HEK293 (cell line): ENCODE measurements around the gene ARPC1A.

Experiments
- CTCF ChIA-PET: fragments of 350-600 bp; formaldehyde crosslinking; extraction: SDS; loops from one replicate; lab custom pipeline; 2021; ENCODE audit warnings: antibody characterized with exemption; lab: Yijun Ruan, JAX
- POLR2A ChIA-PET: fragments of 300-600 bp; formaldehyde crosslinking; extraction: SDS; loops from one replicate; lab custom pipeline; 2020; ENCODE audit warnings: antibody characterized with exemption, inconsistent platforms; lab: Yijun Ruan, JAX
- H3K27ac ChIP-seq: fragments of 200-500 bp; sonication (Bioruptor generic); 2 replicates; pipeline ENCODE4 v1.5.1; 2014; ENCODE audit warnings: low read depth, low read length, control low read depth, inconsistent platforms; ENCODE audit errors: extremely low read depth
- H3K36me3 ChIP-seq, 2 experiments: fragments of 200-500 bp in 1 of 2; sonication (Bioruptor generic) in 1 of 2; 1 replicate in 1 of 2; 2 replicates in 1 of 2; pipeline ENCODE4 v1.5.1; 2014 to 2017; ENCODE audit warnings: inconsistent platforms in 2 of 2, low read length in 2 of 2; ENCODE audit not compliant: control insufficient read depth in 2 of 2, insufficient read depth in 1 of 2
- H3K4me1 ChIP-seq: fragments of 200-500 bp; sonication (Bioruptor generic); 2 replicates; pipeline ENCODE4 v1.5.1; 2014; ENCODE audit warnings: mild to moderate bottlenecking, low read length, inconsistent platforms; ENCODE audit not compliant: control insufficient read depth, insufficient read depth
- H3K4me3 ChIP-seq: 2 replicates; pipeline ENCODE4 v1.5.1; 2011; ENCODE audit warnings: low read depth, mild to moderate bottlenecking, control low read depth, low read length, moderate library complexity
- H3K9me3 ChIP-seq: fragments of 200-500 bp; sonication (Bioruptor generic); 2 replicates; pipeline ENCODE4 v1.5.1; 2014; ENCODE audit warnings: low read depth, low read length, inconsistent platforms; ENCODE audit not compliant: control insufficient read depth, insufficient read depth
- KLF16 ChIP-seq: fragments of 450-650 bp; formaldehyde crosslinking; IDR thresholded peaks from 2 replicates; pipeline ENCODE4 v1.5.1; 2017; ENCODE audit warnings: missing biosample characterization, missing genetic modification characterization
- MEIS1 ChIP-seq: sonication (generic); formaldehyde crosslinking; IDR thresholded peaks from 2 replicates; pipeline ENCODE4 v1.8.1; 2022; ENCODE audit warnings: missing genetic modification reagents, mild to moderate bottlenecking, borderline replicate concordance
- SALL2 ChIP-seq: fragments of 450-650 bp; formaldehyde crosslinking; IDR thresholded peaks from 2 replicates; pipeline ENCODE4 v1.5.0; 2017; ENCODE audit warnings: missing biosample characterization, mild to moderate bottlenecking, missing genetic modification characterization, borderline replicate concordance
- SP2 ChIP-seq: fragments of 450-650 bp; formaldehyde crosslinking; IDR thresholded peaks from 2 replicates; pipeline ENCODE4 v1.5.1; 2016; ENCODE audit warnings: missing biosample characterization, missing genetic modification characterization
- TCF7L2 ChIP-seq: IDR thresholded peaks from 2 replicates; pipeline ENCODE4 v1.6.1; 2011; ENCODE audit warnings: low read depth, mild to moderate bottlenecking, inconsistent platforms, low read length, moderate library complexity, borderline replicate concordance
- WT1 ChIP-seq: fragments of 450-650 bp; formaldehyde crosslinking; IDR thresholded peaks from 2 replicates; pipeline ENCODE4 v1.5.1; 2016; ENCODE audit warnings: missing biosample characterization, missing genetic modification characterization
- ZBTB21 ChIP-seq: fragments of 450-650 bp; formaldehyde crosslinking; IDR thresholded peaks from 2 replicates; pipeline ENCODE4 v1.5.1; 2017; ENCODE audit warnings: missing biosample characterization, missing genetic modification characterization
- ZIC2 ChIP-seq: fragments of 450-650 bp; formaldehyde crosslinking; IDR thresholded peaks from 2 replicates; pipeline ENCODE4 v1.5.1; 2016; ENCODE audit warnings: missing biosample characterization, missing genetic modification characterization
- ZNF335 ChIP-seq: fragments of 450-650 bp; formaldehyde crosslinking; conservative IDR thresholded peaks from 2 replicates; pipeline ENCODE4 v1.5.1; 2016; ENCODE audit warnings: missing biosample characterization, missing genetic modification characterization
- ZNF366 ChIP-seq: fragments of 450-650 bp; formaldehyde crosslinking; conservative IDR thresholded peaks from 2 replicates; pipeline ENCODE4 v1.5.1; 2016; ENCODE audit warnings: missing biosample characterization, missing genetic modification characterization
- ZNF404 ChIP-seq: fragments of 450-650 bp; formaldehyde crosslinking; IDR thresholded peaks from 2 replicates; pipeline ENCODE4 v1.5.1; 2017; ENCODE audit warnings: missing biosample characterization, missing genetic modification characterization
- ZNF555 ChIP-seq: fragments of 450-650 bp; formaldehyde crosslinking; conservative IDR thresholded peaks from 2 replicates; pipeline ENCODE4 v1.5.1; 2017; ENCODE audit warnings: missing biosample characterization, mild to moderate bottlenecking, missing genetic modification characterization, inconsistent platforms
- ZNF561 ChIP-seq: fragments of 450-650 bp; IDR thresholded peaks from 2 replicates; pipeline ENCODE4 v1.5.1; 2018; ENCODE audit warnings: missing biosample characterization, missing genetic modification characterization, borderline replicate concordance
- ZNF610 ChIP-seq: fragments of 450-650 bp; formaldehyde crosslinking; IDR thresholded peaks from 2 replicates; pipeline ENCODE4 v1.5.1; 2016; ENCODE audit warnings: missing biosample characterization, missing genetic modification characterization, borderline replicate concordance
- ZNF624 ChIP-seq: fragments of 450-650 bp; formaldehyde crosslinking; IDR thresholded peaks from 2 replicates; pipeline ENCODE4 v1.5.1; 2017; ENCODE audit warnings: missing biosample characterization, missing genetic modification characterization
- ZNF629 ChIP-seq: fragments of 450-650 bp; formaldehyde crosslinking; IDR thresholded peaks from 2 replicates; pipeline ENCODE4 v1.5.1; 2017; ENCODE audit warnings: missing biosample characterization, missing genetic modification characterization
- ZNF843 ChIP-seq: fragments of 450-650 bp; formaldehyde crosslinking; IDR thresholded peaks from 2 replicates; pipeline ENCODE4 v1.5.1; 2016; ENCODE audit warnings: missing biosample characterization, missing genetic modification characterization
- TF ChIP-seq, protein P1 (sequence below): fragments of 450-650 bp; formaldehyde crosslinking; IDR thresholded peaks from 2 replicates; pipeline ENCODE4 v1.5.1; 2016; ENCODE audit warnings: missing biosample characterization, missing genetic modification characterization, low read depth
- TF ChIP-seq, protein P2 (sequence below): fragments of 450-650 bp; formaldehyde crosslinking; IDR thresholded peaks from 2 replicates; pipeline ENCODE4 v1.5.1; 2016; ENCODE audit warnings: missing biosample characterization, missing genetic modification characterization
- TF ChIP-seq, protein P3 (sequence below): fragments of 450-650 bp; formaldehyde crosslinking; IDR thresholded peaks from 2 replicates; pipeline ENCODE4 v1.5.1; 2016; ENCODE audit warnings: missing biosample characterization, missing genetic modification characterization, low read depth
- TF ChIP-seq, protein P4 (sequence below): fragments of 450-650 bp; formaldehyde crosslinking; IDR thresholded peaks from 2 replicates; pipeline ENCODE4 v1.5.1; 2016; ENCODE audit warnings: missing biosample characterization, missing genetic modification characterization

ARPC1A gene

DNA sequence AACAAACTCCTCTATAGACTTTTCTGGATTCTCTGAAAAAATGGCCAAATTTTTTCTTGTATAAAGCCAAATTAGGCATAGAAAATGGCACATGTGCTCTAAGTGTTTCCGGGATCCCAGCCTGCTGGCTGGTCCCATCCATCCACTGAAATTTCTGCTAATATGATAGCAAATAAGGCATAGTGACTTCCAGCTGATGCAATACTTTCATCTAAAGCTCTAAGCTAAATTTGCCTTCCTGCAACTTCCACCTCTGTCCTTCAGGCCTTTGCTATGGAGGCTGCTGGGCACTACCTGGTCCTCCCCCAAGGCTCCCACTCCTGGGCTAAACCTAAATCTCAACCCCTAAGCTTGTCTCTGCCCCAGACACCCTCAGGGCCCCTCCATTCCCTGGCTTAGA, 32.5 kb upstream of the ARPC1A start (continued):
- TF ChIP-seq, protein P1, sequence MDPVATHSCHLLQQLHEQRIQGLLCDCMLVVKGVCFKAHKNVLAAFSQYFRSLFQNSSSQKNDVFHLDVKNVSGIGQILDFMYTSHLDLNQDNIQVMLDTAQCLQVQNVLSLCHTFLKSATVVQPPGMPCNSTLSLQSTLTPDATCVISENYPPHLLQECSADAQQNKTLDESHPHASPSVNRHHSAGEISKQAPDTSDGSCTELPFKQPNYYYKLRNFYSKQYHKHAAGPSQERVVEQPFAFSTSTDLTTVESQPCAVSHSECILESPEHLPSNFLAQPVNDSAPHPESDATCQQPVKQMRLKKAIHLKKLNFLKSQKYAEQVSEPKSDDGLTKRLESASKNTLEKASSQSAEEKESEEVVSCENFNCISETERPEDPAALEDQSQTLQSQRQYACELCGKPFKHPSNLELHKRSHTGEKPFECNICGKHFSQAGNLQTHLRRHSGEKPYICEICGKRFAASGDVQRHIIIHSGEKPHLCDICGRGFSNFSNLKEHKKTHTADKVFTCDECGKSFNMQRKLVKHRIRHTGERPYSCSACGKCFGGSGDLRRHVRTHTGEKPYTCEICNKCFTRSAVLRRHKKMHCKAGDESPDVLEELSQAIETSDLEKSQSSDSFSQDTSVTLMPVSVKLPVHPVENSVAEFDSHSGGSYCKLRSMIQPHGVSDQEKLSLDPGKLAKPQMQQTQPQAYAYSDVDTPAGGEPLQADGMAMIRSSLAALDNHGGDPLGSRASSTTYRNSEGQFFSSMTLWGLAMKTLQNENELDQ = no peak
- TF ChIP-seq ZNF624 (tag by site-specific recombination) (no peak), SP2 (tag by site-specific recombination) (no peak)

DNA sequence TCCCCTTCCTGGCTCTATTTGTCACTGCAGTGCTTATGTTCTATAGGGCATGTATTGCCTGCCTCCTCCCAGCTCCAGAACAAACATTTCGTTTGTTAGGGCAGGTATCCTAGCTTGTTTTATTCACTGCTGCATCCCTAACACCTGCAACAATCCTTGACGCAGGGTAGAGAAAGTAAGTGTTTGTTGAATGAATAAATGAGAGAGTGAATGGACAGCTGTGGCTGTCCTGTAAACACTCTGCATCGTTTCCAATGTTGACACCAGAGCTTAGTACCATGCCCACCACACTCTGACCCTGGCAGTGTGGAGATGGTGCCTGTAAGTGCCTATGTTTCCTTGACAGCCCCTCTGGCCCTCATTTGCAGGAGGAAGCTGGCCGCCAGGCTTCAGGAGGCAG, 32.0 kb upstream of the ARPC1A start:
- no peaks in the 10 kb centered on the region for H3K9me3 ChIP-seq
- ChIA-PET CTCF (no interaction called here), POLR2A (no interaction called here)
- no peak overlapping the region for H3K27ac ChIP-seq
- no peaks in the 10 kb centered on the region for H3K4me1 ChIP-seq
- no peak for TF ChIP-seq TCF7L2
- no peak for TF ChIP-seq ZNF404 (tag by site-specific recombination)
- no peak for TF ChIP-seq ZNF555 (tag by site-specific recombination)
- TF ChIP-seq WT1 (tag by site-specific recombination) = no peak
- TF ChIP-seq SALL2 (tag by site-specific recombination) = no peak
- no peak for TF ChIP-seq ZNF843 (tag by site-specific recombination)
- TF ChIP-seq, protein P2, sequence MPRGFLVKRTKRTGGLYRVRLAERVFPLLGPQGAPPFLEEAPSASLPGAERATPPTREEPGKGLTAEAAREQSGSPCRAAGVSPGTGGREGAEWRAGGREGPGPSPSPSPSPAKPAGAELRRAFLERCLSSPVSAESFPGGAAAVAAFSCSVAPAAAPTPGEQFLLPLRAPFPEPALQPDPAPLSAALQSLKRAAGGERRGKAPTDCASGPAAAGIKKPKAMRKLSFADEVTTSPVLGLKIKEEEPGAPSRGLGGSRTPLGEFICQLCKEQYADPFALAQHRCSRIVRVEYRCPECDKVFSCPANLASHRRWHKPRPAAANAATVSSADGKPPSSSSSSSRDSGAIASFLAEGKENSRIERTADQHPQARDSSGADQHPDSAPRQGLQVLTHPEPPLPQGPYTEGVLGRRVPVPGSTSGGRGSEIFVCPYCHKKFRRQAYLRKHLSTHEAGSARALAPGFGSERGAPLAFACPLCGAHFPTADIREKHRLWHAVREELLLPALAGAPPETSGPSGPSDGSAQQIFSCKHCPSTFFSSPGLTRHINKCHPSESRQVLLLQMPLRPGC (tag by site-specific recombination) = no peak
- no peak for TF ChIP-seq KLF16
- TF ChIP-seq, all 188 proteins: peak for 0
- no peak overlapping the region for H3K4me3 ChIP-seq
- H3K36me3 ChIP-seq = no peaks in the 10 kb centered on the region

DNA sequence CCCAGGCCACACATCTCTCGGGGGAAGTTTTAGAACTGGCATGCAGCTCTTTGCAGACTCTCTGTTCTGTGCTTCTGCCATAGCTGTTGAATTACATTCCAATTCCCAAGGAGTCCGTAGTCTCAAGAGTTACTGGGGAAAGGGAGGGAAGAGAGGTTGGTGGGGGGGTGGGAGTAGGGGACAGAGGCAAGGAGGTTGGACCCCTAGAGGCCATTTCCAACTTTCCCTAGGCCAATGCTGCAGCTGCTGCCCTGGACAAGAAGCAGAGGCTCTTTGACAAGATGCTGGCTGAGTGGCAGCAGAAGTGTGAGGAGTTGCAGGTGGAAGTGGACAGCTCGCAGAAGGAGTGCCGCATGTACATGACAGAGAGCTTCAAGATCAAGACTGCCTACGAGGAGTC, 29.2 kb upstream of the ARPC1A start:
- POLR2A ChIA-PET = interaction anchor here (0.5 to 0.7 kb wide), 2 partner anchors 9 to 606 kb away, joined by 5 to 6 read pairs; no protein-coding TSS in a partner anchor
- CTCF ChIA-PET = interaction anchor here (0.7 kb wide), 1 partner anchor 835 kb away, joined by 4 read pairs; no protein-coding TSS in a partner anchor

More for the DNA sequence above, 29.2 kb upstream of the ARPC1A start:
- H3K4me3 ChIP-seq = no peak overlapping the region
- TF ChIP-seq ZNF629 (tag by site-specific recombination) (no peak), MEIS1 (CRISPR knock-in tag) (no peak), ZNF404 (tag by site-specific recombination) (no peak), TCF7L2 (no peak), ZIC2 (no peak), ZNF610 (tag by site-specific recombination) (no peak), ZBTB21 (tag by site-specific recombination) (no peak), ZNF335 (tag by site-specific recombination) (no peak), ZNF366 (tag by site-specific recombination) (no peak), ZNF561 (tag by site-specific recombination) (no peak), SALL2 (tag by site-specific recombination) (no peak)
- TF ChIP-seq, protein P3, sequence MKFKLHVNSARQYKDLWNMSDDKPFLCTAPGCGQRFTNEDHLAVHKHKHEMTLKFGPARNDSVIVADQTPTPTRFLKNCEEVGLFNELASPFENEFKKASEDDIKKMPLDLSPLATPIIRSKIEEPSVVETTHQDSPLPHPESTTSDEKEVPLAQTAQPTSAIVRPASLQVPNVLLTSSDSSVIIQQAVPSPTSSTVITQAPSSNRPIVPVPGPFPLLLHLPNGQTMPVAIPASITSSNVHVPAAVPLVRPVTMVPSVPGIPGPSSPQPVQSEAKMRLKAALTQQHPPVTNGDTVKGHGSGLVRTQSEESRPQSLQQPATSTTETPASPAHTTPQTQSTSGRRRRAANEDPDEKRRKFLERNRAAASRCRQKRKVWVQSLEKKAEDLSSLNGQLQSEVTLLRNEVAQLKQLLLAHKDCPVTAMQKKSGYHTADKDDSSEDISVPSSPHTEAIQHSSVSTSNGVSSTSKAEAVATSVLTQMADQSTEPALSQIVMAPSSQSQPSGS (tag by site-specific recombination) = no peak
- TF ChIP-seq, protein P4, sequence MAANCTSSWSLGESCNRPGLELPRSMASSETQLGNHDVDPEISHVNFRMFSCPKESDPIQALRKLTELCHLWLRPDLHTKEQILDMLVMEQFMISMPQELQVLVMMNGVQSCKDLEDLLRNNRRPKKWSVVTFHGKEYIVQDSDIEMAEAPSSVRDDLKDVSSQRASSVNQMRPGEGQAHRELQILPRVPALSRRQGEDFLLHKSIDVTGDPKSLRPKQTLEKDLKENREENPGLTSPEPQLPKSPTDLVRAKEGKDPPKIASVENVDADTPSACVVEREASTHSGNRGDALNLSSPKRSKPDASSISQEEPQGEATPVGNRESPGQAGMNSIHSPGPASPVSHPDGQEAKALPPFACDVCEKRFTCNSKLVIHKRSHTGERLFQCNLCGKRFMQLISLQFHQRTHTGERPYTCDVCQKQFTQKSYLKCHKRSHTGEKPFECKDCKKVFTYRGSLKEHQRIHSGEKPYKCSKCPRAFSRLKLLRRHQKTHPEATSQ (tag by site-specific recombination) = no peak
- H3K4me1 ChIP-seq = no peaks in the 10 kb centered on the region
- no peaks in the 10 kb centered on the region for H3K9me3 ChIP-seq
- H3K27ac ChIP-seq = no peak overlapping the region
- no peaks in the 10 kb centered on the region for H3K36me3 ChIP-seq
